ENCODE data around the gene WDR70.
"Not testable (repeated sequence)": the region's sequence is repeated elsewhere in the genome, so short reads cannot be mapped to it uniquely, and the experiment has no call there.

Gene WDR70

GRCh38 chr5:37553720-37554404, 174.7 kb downstream of the WDR70 start:
- DNase-seq, result no peak

GRCh38 chr5:37554405-37554739, 175.3 kb downstream of the WDR70 start:
- in situ Hi-C loops (cut with HindIII; ENCODE audit: low pct_ligation_motif_present, low pct_unique_long_range_greater_than_20kb, low sequenced_read_pairs), result no loop called here
- no peak for DNase-seq

More at GRCh38 chr5:37553720-37554404, 174.7 kb downstream of the WDR70 start:
- in situ Hi-C loops (cut with HindIII; ENCODE audit: low pct_ligation_motif_present, low pct_unique_long_range_greater_than_20kb, low sequenced_read_pairs), result no loop called here

GRCh38 chr5:37554938-37555337, 175.8 kb downstream of the WDR70 start:
- DNase-seq, result peak; percentile 37

GRCh38 chr5:37557734-37558293, 178.7 kb downstream of the WDR70 start:
- DNase-seq, result no peak
- in situ Hi-C loops (cut with HindIII; ENCODE audit: low pct_ligation_motif_present, low pct_unique_long_range_greater_than_20kb, low sequenced_read_pairs), result no loop called here

More at GRCh38 chr5:37554938-37555337, 175.8 kb downstream of the WDR70 start:
- in situ Hi-C loops (cut with HindIII; ENCODE audit: low pct_ligation_motif_present, low pct_unique_long_range_greater_than_20kb, low sequenced_read_pairs), result no loop called here

- in situ Hi-C loops (cut with HindIII; ENCODE audit: low pct_ligation_motif_present, low pct_unique_long_range_greater_than_20kb, low sequenced_read_pairs), result no loop called here
- DNase-seq, result no peak
Measured at GRCh38 chr5:37565062-37565670, 186.0 kb downstream of the WDR70 start.

GRCh38 chr5:37567566-37567965, 188.4 kb downstream of the WDR70 start:
- in situ Hi-C loops (cut with HindIII; ENCODE audit: low pct_ligation_motif_present, low pct_unique_long_range_greater_than_20kb, low sequenced_read_pairs), result no loop called here
- DNase-seq, result no peak

GRCh38 chr5:37568018-37568753, 189.1 kb downstream of the WDR70 start:
- no peak for DNase-seq
- in situ Hi-C loops (cut with HindIII; ENCODE audit: low pct_ligation_motif_present, low pct_unique_long_range_greater_than_20kb, low sequenced_read_pairs), result no loop called here

- in situ Hi-C loops (cut with HindIII; ENCODE audit: low pct_ligation_motif_present, low pct_unique_long_range_greater_than_20kb, low sequenced_read_pairs), result no loop called here
Measured at GRCh38 chr5:37568893-37569292, 189.8 kb downstream of the WDR70 start.

GRCh38 chr5:37569466-37569865, 190.3 kb downstream of the WDR70 start:
- no peak for DNase-seq
- in situ Hi-C loops (cut with HindIII; ENCODE audit: low pct_ligation_motif_present, low pct_unique_long_range_greater_than_20kb, low sequenced_read_pairs), result no loop called here

More at GRCh38 chr5:37568893-37569292, 189.8 kb downstream of the WDR70 start:
- DNase-seq, result no peak

GRCh38 chr5:37570597-37570996, 191.5 kb downstream of the WDR70 start:
- in situ Hi-C loops (cut with HindIII; ENCODE audit: low pct_ligation_motif_present, low pct_unique_long_range_greater_than_20kb, low sequenced_read_pairs), result no loop called here
- no peak for DNase-seq

- in situ Hi-C loops (cut with HindIII; ENCODE audit: low pct_ligation_motif_present, low pct_unique_long_range_greater_than_20kb, low sequenced_read_pairs), result no loop called here
- DNase-seq, result no peak
Measured at GRCh38 chr5:37571985-37572384, 192.9 kb downstream of the WDR70 start.

- no peak for DNase-seq
- in situ Hi-C loops (cut with HindIII; ENCODE audit: low pct_ligation_motif_present, low pct_unique_long_range_greater_than_20kb, low sequenced_read_pairs), result no loop called here
Measured at GRCh38 chr5:37575541-37576489, 196.7 kb downstream of the WDR70 start.

GRCh38 chr5:37576552-37576951, 197.4 kb downstream of the WDR70 start:
- DNase-seq, result no peak
- in situ Hi-C loops (cut with HindIII; ENCODE audit: low pct_ligation_motif_present, low pct_unique_long_range_greater_than_20kb, low sequenced_read_pairs), result no loop called here

GRCh38 chr5:37578176-37578575, 199.1 kb downstream of the WDR70 start:
- DNase-seq, result no peak
- in situ Hi-C loops (cut with HindIII; ENCODE audit: low pct_ligation_motif_present, low pct_unique_long_range_greater_than_20kb, low sequenced_read_pairs), result no loop called here

GRCh38 chr5:37580106-37580505, 201.0 kb downstream of the WDR70 start:
- no peak for DNase-seq

GRCh38 chr5:37582202-37582601, 203.1 kb downstream of the WDR70 start:
- DNase-seq, result no peak
- in situ Hi-C loops (cut with HindIII; ENCODE audit: low pct_ligation_motif_present, low pct_unique_long_range_greater_than_20kb, low sequenced_read_pairs), result no loop called here

More at GRCh38 chr5:37580106-37580505, 201.0 kb downstream of the WDR70 start:
- in situ Hi-C loops (cut with HindIII; ENCODE audit: low pct_ligation_motif_present, low pct_unique_long_range_greater_than_20kb, low sequenced_read_pairs), result no loop called here

- in situ Hi-C loops (cut with HindIII; ENCODE audit: low pct_ligation_motif_present, low pct_unique_long_range_greater_than_20kb, low sequenced_read_pairs); DNase-seq: not testable (repeated sequence)
Measured at GRCh38 chr5:37593292-37593691, 214.2 kb downstream of the WDR70 start.

- DNase-seq; in situ Hi-C loops (cut with HindIII; ENCODE audit: low pct_ligation_motif_present, low pct_unique_long_range_greater_than_20kb, low sequenced_read_pairs): not testable (repeated sequence)
Measured at GRCh38 chr5:37594864-37595263, 215.7 kb downstream of the WDR70 start.
